BE2C (cell line): ENCODE measurements around the gene FPR1.

Source experiments
- DNase-seq: peaks from one replicate; pipeline ENCODE4 v3.0.0-alpha.2; 2020
- H3K27me3 ChIP-seq: fragments of 250-450 bp; sonication (Bioruptor Pico); 2 replicates; pipeline ENCODE4 v1.5.1; 2020; ENCODE audit warnings: mild to moderate bottlenecking
- H3K36me3 ChIP-seq: fragments of 250-450 bp; sonication (Bioruptor Pico); 2 replicates; pipeline ENCODE4 v1.5.1; 2020; ENCODE audit warnings: mild to moderate bottlenecking
- H3K4me1 ChIP-seq: fragments of 250-450 bp; sonication (Bioruptor Pico); 2 replicates; pipeline ENCODE4 v1.5.1; 2020
- H3K4me3 ChIP-seq: 2 replicates; pipeline ENCODE4 v1.5.1; 2011; ENCODE audit warnings: low read depth, low read length
- H3K9me3 ChIP-seq: fragments of 250-450 bp; sonication (Bioruptor Pico); 2 replicates; pipeline ENCODE4 v1.5.1; 2020
- CTCF ChIP-seq: IDR thresholded peaks from 2 replicates; pipeline ENCODE4 v1.5.1; 2012; ENCODE audit warnings: mild to moderate bottlenecking, low read depth, low read length

Gene FPR1

GRCh38 chr19:51714848-51715247 lies 36.8 kb downstream of the FPR1 start:
- TF ChIP-seq CTCF: no peak
- no peak for DNase-seq
- H3K4me3 ChIP-seq: no peak overlapping the region
- no peaks in the 10 kb centered on the region for H3K36me3 ChIP-seq
- no peaks in the 10 kb centered on the region for H3K4me1 ChIP-seq
- H3K9me3 ChIP-seq: no peaks in the 10 kb centered on the region; the same call in 1 of the 2 replicates
- peaks cover 30% of the 10 kb centered on the region for H3K27me3 ChIP-seq

- no peaks in the 10 kb centered on the region for H3K4me1 ChIP-seq
- H3K9me3 ChIP-seq: no peaks in the 10 kb centered on the region
- H3K36me3 ChIP-seq: no peaks in the 10 kb centered on the region
- H3K27me3 ChIP-seq: peaks cover 19% of the 10 kb centered on the region
- no peak for TF ChIP-seq CTCF
- no peak overlapping the region for H3K4me3 ChIP-seq
- no peak for DNase-seq
Observed at GRCh38 chr19:51713319-51714285, 38.1 kb downstream of the FPR1 start.

- Histone ChIP-seq H3K4me1 (no peaks in the 10 kb centered on the region), H3K27me3 (peaks cover 14% of the 10 kb centered on the region; the same call in 1 of the 2 replicates), H3K4me3 (no peak overlapping the region), H3K9me3 (no peaks in the 10 kb centered on the region), H3K36me3 (no peaks in the 10 kb centered on the region)
- DNase-seq: no peak
- peak; percentile 34 for TF ChIP-seq CTCF
Observed at GRCh38 chr19:51712461-51713081, 39.1 kb downstream of the FPR1 start.

- Histone ChIP-seq H3K9me3 (no peaks in the 10 kb centered on the region), H3K4me3 (no peak overlapping the region), H3K36me3 (0 out of 2 replicates have a peak, but pooled peaks cover under 1% of the 10 kb centered on the region), H3K27me3 (peaks cover 9% of the 10 kb centered on the region; the same call in 1 of the 2 replicates), H3K4me1 (no peaks in the 10 kb centered on the region)
- no peak for TF ChIP-seq CTCF
- no peak for DNase-seq
Observed at GRCh38 chr19:51711702-51712101, 40.0 kb downstream of the FPR1 start.

- DNase-seq: no peak
- TF ChIP-seq CTCF: no peak
- H3K27me3 ChIP-seq: no peaks in the 10 kb centered on the region
- H3K4me3 ChIP-seq: no peak overlapping the region
- no peaks in the 10 kb centered on the region for H3K9me3 ChIP-seq
- no peaks in the 10 kb centered on the region for H3K4me1 ChIP-seq
- H3K36me3 ChIP-seq: peaks cover 9% of the 10 kb centered on the region
Observed at GRCh38 chr19:51710163-51710562, 41.5 kb downstream of the FPR1 start.

- no peak overlapping the region for H3K4me3 ChIP-seq
- H3K27me3 ChIP-seq: no peaks in the 10 kb centered on the region
- no peaks in the 10 kb centered on the region for H3K9me3 ChIP-seq
- no peak for DNase-seq
- no peak for TF ChIP-seq CTCF
- H3K36me3 ChIP-seq: peaks cover 12% of the 10 kb centered on the region
- H3K4me1 ChIP-seq: no peaks in the 10 kb centered on the region
Observed at GRCh38 chr19:51709575-51709974, 42.1 kb downstream of the FPR1 start.
